ENCODE data around the gene RAD9A. TPM values are rescaled to one million over a fixed set of nuclear protein-coding genes. Genes with fewer than 3 reads are reported as not detected.

The RAD9A gene
- total RNA-seq, 1 experiment from 2014 or later: 20.9 TPM

DNA sequence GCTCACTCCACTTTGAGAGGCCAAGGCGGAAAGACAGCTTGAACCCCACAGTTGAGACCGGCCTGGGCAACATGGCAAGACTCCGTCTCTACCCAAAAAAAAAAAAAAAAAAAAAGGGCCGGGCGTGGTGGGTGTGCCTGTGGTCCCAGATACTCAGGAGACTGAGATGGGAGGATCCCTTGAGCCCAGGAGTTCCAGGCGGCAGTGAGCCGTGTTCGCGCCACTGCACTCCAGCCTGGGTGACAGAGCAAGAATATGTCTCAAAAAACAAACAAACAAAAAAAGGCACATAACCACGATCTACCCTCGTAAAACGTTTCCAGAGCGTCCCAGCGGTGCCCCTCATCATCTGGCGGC is 861 bp upstream of the RAD9A start:
- H4K20me1 ChIP-seq (ENCODE audit: control insufficient read depth, insufficient read depth, insufficient read length): no peaks in the 10 kb centered on the region
- H3K23me2 ChIP-seq (ENCODE audit: insufficient read length, low read depth, low read length, poor library complexity, severe bottlenecking): peaks cover 13% of the 10 kb centered on the region
- no peak overlapping the region for H2BK20ac ChIP-seq (ENCODE audit: low read depth, low read length, poor library complexity, severe bottlenecking)
- no peak overlapping the region for H3K4ac ChIP-seq (ENCODE audit: low read depth, low read length)
- no peak overlapping the region for H3K23ac ChIP-seq (ENCODE audit: insufficient read length, low read depth, low read length)
- H2BK15ac ChIP-seq (ENCODE audit: low read depth, low read length): no peak overlapping the region
- H3K9ac ChIP-seq (ENCODE audit: extremely low read depth, insufficient read length, low read length): peak overlapping the region; percentile 53
- H4K5ac ChIP-seq (ENCODE audit: insufficient read length, low read depth, low read length): no peak overlapping the region
- no peak overlapping the region for H2BK12ac ChIP-seq (ENCODE audit: insufficient read length, low read depth, low read length)
- H3K79me2 ChIP-seq (ENCODE audit: insufficient read depth, low read length): no peaks in the 10 kb centered on the region
- H2BK5ac ChIP-seq (ENCODE audit: insufficient read length, low read length): no peak overlapping the region
- no peaks in the 10 kb centered on the region for H3K9me3 ChIP-seq (ENCODE audit: control insufficient read depth, low read depth, low read length)
- Mint-ChIP-seq H3K4me1 (peaks cover 21 to 30% of the 10 kb centered on the region in 2 experiments), H3K4me3 (peak overlapping the region; percentile 71 to 92), H3K36me3 (ENCODE audit: insufficient read depth in 1 of 3, low read depth in 3 of 3) (peaks cover 7 to 18% (median 12%) of the 10 kb centered on the region in 3 experiments), H3K27me3 (ENCODE audit: low read depth) (peaks cover 1% of the 10 kb centered on the region; the same call in 1 of the 2 replicates), H3K27ac (peak overlapping the region; percentile 4 to 97 (median 41); a peak in 5 of 7 replicates), H3K9me3 (no peaks in the 10 kb centered on the region; a peak in 1 of 5 replicates)
- H3K14ac ChIP-seq (ENCODE audit: insufficient read depth, low read length): no peak overlapping the region
- peak overlapping the region; percentile 88 for H3K4me2 ChIP-seq (ENCODE audit: insufficient read depth, insufficient read length, low read length)
- H3K18ac ChIP-seq (ENCODE audit: insufficient read length, low read depth, low read length): no peak overlapping the region
- no peak overlapping the region for H3K27ac ChIP-seq (ENCODE audit: insufficient read length, low read depth, low read length)
- no peak overlapping the region for H4K8ac ChIP-seq (replicated peaks; ENCODE audit: insufficient read length, low read depth, low read length)
- no peak overlapping the region for H4K91ac ChIP-seq (ENCODE audit: insufficient read length, low read depth, low read length)
- no peak overlapping the region for H3T11ph ChIP-seq (ENCODE audit: low read length)
- no peaks in the 10 kb centered on the region; the same call in 1 of the 2 replicates for H3K4me1 ChIP-seq (ENCODE audit: insufficient read depth, low read length)
- WGBS (ENCODE audit: extremely low coverage, insufficient read length, low lambda C conversion rate): no CpG with 5 or more reads among the region's 15 CpGs
- H3K56ac ChIP-seq (ENCODE audit: insufficient read length, low read depth, low read length): no peak overlapping the region
- no peak overlapping the region for H2AK5ac ChIP-seq (ENCODE audit: insufficient read length, low read length)
- H3K79me1 ChIP-seq (ENCODE audit: insufficient read depth, low read depth, low read length, poor library complexity, severe bottlenecking): no peaks in the 10 kb centered on the region
- no peak overlapping the region for H2AFZ ChIP-seq (ENCODE audit: low read length)
- H2BK120ac ChIP-seq (ENCODE audit: low read depth, low read length, poor library complexity, severe bottlenecking): no peak overlapping the region
- no peaks in the 10 kb centered on the region for H3K27me3 ChIP-seq (ENCODE audit: insufficient read depth, low read length)
- no peak for DNase-seq
- TF ChIP-seq CTCF (conservative IDR thresholded peaks at IDR 0.05): no peak

Measured in H9 (cell line).